NOMO-1 (cell line): Measurements from ENCODE around the gene ADGRB3.
"Not testable (repeated sequence)": the region's sequence is repeated elsewhere in the genome, so short reads cannot be mapped to it uniquely, and the experiment has no call there.

ENCODE experiments used
- DNase-seq, 2 experiments: peaks; one replicate each; lab custom pipeline; 2025; ENCODE audit not compliant: unreplicated experiment in 2 of 2; lab: John Stamatoyannopoulos, UW

Gene ADGRB3

DNA sequence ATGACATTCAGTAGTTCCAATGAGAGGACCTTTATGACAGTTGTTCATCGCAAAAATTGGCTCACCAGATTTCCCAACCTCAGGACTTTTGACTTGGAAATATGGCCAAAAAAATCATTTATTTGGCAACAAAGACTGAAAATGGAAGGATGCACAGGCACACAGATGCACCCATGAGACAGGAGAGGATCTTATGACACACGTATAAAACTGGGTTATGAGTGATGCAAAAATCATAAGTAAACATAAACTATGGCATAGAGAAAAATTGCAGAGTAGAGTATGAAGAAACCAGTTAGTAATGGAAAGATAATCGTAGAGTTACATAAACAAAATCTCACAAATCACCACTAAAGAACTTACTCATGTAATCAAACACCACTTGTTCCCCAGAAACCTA lies 546.9 kb downstream of the ADGRB3 start:
- no peak for DNase-seq

DNA sequence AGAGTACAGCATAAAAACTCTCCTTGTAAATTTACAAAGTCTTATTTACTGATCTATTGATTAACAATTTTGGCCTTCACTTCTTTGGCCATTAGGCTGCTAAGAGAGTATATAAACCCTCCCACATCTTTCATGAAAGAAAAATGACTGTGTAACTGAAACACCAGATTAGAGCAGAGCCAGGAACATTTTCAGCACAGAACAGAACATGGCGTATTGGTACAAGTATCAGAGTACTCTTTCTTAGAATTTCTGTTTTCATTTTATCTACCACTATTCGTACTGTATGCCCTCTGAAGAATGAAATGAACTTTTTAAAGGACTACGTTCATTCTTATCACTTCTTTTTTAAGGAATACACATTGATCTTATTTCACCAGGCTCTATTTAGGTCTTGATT lies 550.2 kb downstream of the ADGRB3 start:
- DNase-seq = no peak

DNA sequence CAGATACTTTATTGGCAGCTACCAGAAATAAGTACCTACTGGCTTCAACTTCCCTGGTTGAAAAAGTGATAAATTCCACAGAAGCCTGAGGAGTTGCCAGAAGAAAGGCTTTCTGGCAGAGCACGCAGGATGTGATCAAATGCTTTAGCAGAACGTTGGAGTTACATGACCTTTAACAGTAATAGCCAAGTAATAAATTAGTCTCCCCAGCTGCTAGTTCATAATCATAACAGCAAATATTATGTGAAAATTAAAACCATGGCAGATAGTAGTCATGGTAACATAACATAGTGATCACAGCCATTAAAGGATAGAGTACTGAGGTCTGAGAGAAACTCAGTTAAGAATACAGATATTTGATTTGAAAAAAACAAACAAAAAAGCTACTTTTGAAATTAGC lies 567.7 kb downstream of the ADGRB3 start:
- no peak for DNase-seq

DNA sequence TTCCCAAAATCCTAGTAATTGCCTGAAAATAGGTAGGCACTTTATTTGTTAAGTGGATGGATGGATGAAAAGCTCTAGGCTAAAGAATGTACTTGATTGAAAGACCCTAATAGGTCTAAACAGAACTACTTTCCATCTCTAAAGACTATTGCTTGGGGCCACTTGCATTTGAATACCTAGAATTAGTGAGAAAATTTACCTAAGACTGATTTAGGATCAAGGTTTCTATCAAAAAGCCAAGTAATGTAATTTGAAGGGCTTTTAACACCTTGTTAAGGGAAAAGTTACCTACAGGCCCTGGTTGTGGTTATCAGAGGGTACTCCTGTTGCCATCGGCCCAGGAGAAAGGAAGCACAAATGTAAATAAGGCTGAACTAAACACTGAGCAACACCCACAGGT lies 581.0 kb downstream of the ADGRB3 start:
- no peak for DNase-seq

DNA sequence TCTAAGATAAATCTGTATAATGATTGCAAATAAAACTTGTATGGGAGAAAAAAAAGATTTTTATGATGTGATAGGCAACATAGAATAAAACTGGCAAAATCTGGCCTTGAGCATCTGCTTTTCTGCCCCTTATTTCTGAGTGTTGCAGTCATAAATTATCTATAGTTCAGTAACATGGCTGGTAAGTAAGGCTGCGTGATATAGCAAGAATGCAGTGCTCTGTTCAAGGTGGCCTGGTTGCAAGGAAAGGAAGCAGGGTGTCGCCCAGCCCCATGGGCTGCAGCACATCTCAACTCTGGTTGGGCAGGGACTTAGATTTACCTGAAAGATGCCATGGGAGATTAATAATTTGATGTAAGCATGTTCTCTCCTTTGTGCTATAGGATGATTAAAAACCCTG lies 582.3 kb downstream of the ADGRB3 start:
- no peak for DNase-seq

DNA sequence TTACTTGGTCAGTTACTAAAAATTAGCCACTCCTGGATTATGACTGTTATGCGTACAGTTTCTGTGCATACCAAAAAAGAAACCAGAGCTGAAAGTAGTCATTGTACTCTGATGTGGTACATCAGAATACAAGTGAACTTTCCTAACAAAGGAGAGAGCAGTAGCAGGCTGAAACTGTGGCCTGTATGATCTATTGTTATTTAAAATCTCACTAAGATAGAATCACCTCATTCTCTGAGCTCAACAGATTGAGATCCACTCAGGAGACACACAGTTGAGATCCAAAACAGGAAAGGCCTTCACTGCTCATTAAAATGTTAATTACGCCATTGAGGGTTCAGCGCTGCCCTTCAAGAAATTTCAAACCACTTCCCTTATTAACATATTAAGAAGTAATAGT lies 585.3 kb downstream of the ADGRB3 start:
- no peak for DNase-seq

DNA sequence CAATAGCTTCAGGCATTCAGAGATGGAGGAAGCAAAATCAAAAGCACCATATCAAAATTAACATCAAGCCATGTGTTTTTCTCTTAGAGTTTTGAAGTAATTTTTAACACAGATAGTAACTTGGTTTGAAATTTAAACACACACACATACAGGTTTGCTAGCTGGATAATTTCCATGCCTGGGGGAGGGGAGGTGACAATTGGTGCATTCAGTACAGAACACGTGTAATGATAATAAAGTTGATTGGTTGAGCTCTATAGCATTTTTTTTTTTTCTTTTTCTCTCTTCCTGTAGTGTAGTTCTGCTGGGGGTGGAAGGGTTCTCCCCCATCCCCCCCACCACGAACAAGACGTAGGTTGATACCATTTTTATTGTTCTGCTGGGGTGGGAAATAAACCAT lies 596.9 kb downstream of the ADGRB3 start:
- DNase-seq = no peak

DNA sequence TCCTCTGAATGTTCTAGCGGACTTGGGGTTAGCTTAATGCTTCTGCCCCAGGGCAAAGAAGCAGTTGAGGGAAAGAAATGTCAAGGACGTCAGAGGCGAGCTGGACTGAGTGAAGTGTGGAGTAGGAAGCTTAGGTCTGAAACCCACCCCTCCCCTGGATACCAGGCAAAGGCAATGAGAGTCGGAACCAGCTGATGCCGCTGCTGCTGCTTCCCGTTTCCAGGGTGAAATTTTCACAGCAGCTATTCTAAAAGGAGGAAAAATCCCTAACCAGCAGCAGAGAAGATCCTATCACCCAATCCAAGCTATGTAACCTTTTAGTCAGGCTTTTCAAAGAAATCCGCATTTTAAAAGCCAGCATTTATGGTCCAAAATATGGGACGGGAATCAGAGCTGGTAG lies 597.4 kb downstream of the ADGRB3 start:
- no peak for DNase-seq

DNA sequence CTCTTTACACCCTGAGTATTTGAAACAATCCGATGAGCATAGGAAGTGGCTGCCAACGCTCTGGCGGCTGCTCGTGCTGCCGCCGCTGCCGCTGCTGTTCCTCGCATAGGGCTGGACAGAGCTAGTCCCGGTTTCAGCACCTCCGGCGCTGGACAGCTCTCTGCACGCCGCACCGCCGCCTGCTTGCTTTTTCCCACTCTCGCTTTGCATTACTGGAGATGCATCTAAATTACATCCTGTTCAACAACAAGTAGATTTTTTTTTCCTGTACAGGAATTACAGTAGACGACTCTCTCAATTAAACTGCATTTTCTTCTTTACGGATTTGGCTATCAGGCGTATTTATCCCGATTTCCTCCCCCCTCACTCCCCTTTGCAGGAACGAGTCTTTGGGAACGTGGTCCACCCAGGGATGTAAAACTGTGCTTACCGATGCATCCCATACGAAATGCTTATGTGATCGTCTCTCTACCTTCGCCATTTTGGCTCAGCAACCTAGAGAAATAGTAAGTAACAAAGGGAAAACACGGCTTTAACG lies 597.9 kb downstream of the ADGRB3 start:
- peak; percentile 22 to 67 for DNase-seq

DNA sequence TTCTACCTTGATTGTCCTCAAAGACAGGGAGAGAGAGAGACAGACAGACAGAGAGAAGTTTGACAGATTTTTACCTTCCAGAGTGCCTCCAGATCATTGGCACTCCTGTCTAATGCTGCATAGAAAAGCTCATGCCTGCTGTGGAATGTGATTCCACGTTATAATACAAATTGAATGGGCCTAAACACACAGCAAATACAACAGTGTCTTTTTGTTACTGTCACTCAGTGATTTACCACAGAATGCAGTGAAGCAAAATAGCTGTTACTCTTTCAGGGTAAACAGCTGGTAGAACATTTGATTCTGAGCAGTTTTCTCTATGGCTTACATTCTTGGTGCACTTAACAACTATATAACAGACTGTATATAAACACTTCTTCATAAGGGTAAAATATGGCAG lies 603.0 kb downstream of the ADGRB3 start:
- no peak for DNase-seq

DNA sequence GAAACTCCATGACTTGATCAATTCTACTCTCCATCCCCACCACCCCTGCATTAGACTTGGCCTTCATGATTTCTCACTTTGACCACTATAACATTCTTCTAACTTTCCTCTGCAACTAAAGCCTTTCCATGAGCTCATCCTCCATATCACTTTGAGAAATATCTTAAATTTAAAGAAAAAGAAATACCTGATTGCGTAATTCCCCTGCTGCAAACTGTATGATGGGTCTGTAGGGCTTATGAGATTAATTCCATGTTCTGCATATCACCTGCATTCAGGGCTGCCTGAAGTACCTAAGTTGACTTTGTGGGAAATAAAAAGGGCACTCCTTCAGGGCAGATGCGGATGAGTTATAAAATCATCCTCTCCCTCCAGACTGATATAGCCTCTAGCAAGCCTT lies 611.9 kb downstream of the ADGRB3 start:
- DNase-seq = no peak

DNA sequence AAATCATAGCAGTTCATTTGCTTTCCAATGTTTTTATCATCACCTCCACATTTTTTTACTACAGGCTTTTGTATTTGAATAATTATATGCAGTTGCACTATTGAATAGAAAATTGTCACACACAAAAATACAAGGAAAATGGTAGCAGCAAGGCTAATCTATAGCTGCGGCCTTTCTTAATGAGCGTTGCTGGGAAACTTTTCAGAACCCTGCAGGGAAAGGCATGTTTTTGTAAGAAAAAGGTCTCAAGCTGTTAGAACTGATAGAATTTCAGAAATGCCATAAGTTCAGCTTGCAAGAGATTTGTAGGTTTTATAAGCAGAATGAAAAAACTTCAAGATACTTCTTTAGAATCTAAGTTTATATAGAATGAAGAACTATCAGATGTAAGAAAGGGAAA lies 625.9 kb downstream of the ADGRB3 start:
- DNase-seq = no peak

DNA sequence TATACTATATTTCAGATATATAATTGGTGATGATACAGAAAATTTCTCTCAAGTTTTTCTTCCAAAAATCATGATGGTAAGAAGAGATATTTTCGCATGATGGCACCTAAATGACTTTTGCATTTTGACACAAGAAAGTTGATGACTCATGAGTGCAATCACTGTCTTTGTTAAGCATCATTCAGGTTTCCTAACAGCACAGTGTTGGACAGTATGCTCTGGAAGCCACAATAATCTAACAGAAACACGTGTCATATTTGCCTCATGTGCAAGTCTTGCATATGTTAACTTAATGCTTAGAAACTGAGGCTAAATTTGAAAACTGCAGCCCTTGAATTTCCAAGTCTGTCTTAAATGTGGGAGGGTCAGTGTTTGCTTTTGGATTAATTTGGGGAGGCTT lies 628.2 kb downstream of the ADGRB3 start:
- DNase-seq = no peak

DNA sequence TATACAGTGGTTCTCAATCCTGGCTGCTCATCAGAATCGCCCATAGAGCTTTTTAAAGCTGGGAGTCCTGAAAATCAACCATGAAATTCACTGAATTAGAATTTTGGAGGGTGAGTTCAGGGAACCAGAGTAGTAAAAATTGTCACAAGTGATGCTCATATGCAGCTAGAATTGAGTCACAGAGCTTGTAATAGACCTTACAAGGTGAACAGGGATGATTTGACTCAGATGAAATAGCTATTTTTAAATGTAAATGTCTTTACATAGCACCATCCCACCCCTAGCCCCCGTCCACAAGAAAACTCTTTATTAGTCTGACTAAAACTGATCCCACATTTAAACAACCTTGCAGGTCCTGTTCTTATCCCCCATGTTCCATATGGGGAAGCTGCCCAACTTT lies 630.0 kb downstream of the ADGRB3 start:
- DNase-seq = no peak

DNA sequence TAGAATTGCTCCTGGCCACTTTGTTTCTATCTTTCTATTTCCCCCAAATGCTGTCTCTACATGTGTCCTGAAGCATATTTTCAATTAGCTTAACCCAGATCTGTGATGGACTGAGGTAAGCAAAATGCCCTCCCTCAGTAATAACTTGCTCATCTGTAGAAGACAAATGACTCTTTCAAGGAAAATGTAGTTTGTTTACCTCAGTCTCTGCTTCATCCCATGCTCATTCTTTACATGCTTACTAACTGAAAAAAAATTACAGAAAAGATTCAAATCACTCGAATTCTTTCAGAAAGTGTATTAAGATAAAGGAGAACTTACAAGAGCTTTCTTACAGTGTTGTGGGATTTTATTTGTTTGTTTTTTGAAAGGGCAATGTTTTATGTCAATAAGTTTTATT lies 630.6 kb downstream of the ADGRB3 start:
- no peak for DNase-seq

DNA sequence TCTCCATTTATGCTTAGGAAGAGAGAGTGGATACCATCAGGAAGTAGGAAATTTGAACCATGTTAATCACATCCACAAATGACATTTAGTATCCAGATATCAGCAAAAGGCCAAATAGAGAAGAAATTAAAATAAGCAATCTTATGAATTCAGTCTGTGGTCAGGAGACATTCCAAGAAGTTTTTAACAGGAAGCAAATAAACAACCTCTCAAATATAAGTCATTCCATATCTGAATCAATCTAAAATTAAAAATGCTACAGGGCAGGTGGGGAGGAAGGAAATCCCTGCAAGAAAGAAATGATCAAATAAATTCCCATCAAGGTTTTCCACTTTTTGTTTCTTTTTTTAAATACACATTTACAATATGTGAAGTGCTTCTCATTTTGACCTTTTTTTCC lies 641.1 kb downstream of the ADGRB3 start:
- DNase-seq = no peak

DNA sequence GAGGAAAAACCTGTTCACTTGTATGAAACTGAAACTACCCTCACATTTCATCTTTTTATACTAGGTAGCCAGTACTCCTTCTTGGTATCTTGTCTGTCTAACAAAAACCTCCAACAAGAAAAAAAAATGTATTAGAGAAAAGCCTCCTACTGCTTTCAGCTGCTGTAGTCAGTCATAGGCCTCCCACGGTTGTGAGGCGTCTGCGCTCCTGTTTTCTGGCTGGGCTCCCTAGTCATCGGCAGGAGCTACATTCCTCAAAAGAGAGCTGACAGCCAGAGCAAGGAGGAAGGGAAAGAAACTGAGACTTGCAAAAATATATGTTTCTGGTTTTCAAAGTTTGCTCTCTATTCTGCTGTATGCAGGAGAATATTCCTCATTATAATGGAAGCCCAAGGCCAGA lies 644.7 kb downstream of the ADGRB3 start:
- no peak for DNase-seq

DNA sequence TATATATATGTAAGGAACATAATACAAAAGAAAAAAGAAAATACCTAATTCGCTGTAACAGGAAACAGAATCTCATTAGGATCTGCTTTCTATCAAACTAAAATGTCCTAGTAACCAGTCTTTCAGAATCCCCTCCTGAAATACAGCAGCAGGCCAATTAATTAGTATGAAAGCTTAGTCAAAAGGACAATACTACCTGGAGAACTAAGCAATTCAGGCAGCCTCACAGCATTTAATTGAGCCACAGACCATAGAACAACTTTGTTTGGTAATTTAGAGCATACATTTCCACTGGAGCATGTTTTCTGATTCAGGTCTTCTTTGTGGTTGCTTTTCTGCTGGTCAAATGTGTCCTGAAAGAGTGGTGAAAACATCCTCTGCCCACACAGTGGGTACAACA lies 645.8 kb downstream of the ADGRB3 start:
- DNase-seq = no peak

DNA sequence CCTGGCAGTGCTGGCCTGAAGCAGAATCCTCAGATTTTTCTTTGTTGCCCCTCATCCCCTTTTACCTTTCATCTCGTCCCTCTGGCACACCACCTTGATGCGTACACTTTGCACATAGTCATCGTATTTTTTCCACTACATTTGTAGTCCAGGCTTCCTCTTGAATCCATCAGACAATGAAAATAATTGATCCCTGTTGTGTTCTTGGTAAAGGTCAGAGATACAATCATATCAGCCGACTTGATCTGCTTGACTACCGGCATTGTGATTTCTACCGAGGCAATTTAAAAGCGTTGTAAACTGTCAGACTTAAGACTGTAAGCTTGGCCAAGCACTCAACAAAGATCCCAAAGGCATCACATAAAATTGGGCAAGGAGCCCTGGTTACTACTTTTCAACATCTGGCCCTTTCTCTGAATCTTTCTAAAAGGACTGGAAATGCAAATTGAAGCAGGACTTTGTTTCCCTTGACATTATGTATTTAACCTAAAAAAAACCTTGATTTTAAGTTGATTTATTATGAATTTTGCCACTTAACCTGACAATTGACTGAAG lies 649.2 kb downstream of the ADGRB3 start:
- DNase-seq = no peak

DNA sequence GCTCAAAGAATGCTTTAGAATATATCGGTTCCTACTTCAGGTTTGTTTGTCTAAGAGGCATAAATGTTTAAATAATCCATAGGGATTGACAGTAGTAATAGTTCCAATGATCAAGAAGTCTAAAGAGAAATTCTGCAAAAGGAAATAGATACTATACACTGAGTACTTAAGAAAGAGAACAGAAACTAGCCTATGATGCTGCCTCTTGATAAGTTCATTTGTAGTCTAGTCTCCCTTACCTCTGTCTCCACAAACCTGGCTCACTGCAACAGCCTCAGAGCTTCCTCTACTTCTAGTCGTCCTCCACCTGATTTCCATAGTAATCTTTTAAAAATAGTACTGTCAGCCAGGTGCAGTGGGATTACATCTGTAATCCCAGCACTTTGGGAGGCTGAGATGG lies 650.0 kb downstream of the ADGRB3 start:
- DNase-seq = peak in 1 of 2 experiments; percentile 28

DNA sequence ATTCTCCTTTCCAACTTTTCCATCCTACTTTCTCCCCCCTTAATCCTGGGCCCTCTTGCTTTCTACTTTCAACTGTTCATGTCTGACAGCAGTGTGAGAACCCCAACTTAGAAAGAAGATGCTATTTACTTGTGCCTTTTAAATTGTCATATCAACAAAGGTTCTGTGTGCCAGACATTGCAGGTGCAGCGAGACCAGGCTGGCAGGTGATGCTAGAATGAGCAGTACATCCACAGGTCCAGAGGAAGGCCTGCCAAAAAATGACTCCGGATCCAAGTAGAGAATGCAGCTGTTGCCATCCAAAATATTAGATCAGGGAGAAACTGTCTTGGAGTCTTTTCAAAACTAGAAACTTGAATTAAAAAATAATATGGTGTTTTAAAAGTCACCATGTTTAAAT lies 651.2 kb downstream of the ADGRB3 start:
- DNase-seq = no peak

DNA sequence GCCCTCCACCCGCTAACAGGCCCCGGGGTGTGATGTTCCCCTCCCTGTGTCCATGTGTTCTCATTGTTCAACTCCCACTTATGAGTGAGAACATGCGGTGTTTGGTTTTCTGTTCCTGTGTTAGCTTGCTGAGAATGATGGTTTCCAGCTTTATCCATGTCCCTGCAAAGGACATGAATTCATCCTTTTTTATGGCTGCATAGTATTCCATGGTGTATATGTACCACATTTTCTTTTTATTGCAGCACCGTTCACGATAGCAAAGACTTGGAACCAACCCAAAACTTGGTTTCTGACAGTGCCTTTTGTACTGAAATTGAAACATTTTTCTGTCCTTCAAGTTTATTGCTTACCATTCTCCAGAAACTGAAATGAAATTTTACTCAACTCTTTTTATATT lies 653.1 kb downstream of the ADGRB3 start:
- not testable (repeated sequence) for DNase-seq
